Gastroesophageal sphincter (tissue), 3 donors: Measurements from ENCODE around the gene DACT1.

ENCODE experiments used
- POLR2A ChIP-seq, 2 donors: fragments of 450-650 bp; IDR thresholded peaks; one replicate each; pipeline ENCODE4 v1.6.1; 2017; ENCODE audit warnings: antibody characterized with exemption in 2 of 2, mild to moderate bottlenecking in 2 of 2, moderate library complexity in 1 of 2
- TF ChIP-seq, protein P1 (sequence below), 4 experiments: fragments of 200-600 bp in 2 of 4; fragments of 450-650 bp in 2 of 4; sonication (generic) in 1 of 4; IDR thresholded peaks; one replicate each; pipeline ENCODE4 v1.5.1; 2017 to 2019; ENCODE audit warnings: antibody characterized with exemption in 4 of 4, mild to moderate bottlenecking in 2 of 4, moderate library complexity in 2 of 4

DNA sequence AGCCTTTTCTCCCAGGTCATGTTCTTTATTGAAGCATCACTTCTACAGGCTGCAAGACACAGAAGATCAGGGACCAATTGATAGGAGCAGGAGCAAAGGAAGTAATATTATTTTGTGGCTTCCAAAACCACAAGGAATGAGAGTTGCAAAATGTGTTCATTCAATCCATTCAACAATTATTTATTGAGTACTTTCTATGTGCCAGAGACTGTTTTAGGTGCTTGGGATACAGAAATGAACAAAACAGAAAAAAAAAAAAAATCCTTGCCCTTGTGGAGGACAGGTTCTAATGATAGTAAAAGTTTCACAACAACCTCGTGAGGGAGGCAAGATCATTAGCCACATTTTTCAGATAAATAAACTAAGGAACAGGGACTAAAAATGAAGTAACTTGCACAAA lies 20.1 kb upstream of the DACT1 start:
- TF ChIP-seq, protein P1, sequence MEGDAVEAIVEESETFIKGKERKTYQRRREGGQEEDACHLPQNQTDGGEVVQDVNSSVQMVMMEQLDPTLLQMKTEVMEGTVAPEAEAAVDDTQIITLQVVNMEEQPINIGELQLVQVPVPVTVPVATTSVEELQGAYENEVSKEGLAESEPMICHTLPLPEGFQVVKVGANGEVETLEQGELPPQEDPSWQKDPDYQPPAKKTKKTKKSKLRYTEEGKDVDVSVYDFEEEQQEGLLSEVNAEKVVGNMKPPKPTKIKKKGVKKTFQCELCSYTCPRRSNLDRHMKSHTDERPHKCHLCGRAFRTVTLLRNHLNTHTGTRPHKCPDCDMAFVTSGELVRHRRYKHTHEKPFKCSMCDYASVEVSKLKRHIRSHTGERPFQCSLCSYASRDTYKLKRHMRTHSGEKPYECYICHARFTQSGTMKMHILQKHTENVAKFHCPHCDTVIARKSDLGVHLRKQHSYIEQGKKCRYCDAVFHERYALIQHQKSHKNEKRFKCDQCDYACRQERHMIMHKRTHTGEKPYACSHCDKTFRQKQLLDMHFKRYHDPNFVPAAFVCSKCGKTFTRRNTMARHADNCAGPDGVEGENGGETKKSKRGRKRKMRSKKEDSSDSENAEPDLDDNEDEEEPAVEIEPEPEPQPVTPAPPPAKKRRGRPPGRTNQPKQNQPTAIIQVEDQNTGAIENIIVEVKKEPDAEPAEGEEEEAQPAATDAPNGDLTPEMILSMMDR (IDR thresholded peaks at IDR 0.05) = no peak
- no peak for TF ChIP-seq POLR2A (IDR thresholded peaks at IDR 0.05)
